ENCODE data around the gene DCLRE1A.

Gene DCLRE1A

DNA sequence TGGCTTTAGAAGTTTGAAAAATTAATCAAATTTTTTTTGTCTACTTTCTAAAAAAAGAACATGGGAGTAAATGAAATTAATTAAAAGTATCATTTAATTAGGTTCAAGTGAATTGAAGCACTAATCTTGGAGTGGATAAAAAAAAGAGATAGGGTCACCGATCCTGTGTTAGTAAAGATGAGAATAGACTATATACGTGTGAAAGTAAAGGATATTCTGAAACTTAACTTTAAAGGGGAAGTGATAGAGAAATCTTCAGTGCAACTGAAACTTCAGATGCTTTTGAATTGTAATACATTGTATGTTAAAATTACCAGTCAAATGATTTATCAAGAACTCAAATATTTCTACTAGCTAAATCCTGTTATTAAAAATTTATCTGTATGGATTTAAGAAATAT is 5.4 kb upstream of the DCLRE1A start:
- Histone ChIP-seq H3K79me2 (ENCODE audit: low read length) (peaks cover 47% of the 10 kb centered on the region), H3K4me2 (ENCODE audit: low read length) (peak overlapping the region; percentile 71), H4K20me1 (ENCODE audit: insufficient read depth, low read length) (peaks cover 12% of the 10 kb centered on the region), H3K9ac (ENCODE audit: low read length) (no peak overlapping the region), H2AFZ (ENCODE audit: low read depth, low read length) (no peak overlapping the region), H3K36me3 (replicated peaks; ENCODE audit: low read depth, low read length) (peaks cover 28% of the 10 kb centered on the region), H3K4me1 (ENCODE audit: low read length) (peaks cover 42% of the 10 kb centered on the region), H3K27ac (ENCODE audit: low read length) (no peak overlapping the region), H3K4me3 (ENCODE audit: low read length) (peak overlapping the region; percentile 44; the same call in 1 of the 2 replicates), H3K27me3 (ENCODE audit: low read depth, low read length) (no peaks in the 10 kb centered on the region), H3K9me3 (ENCODE audit: insufficient read depth, low read length) (no peaks in the 10 kb centered on the region)
- no peak for TF ChIP-seq EZH2phosphoT487 (IDR thresholded peaks at IDR 0.05; ENCODE audit: low read depth)
- no peak for TF ChIP-seq CTCF (IDR thresholded peaks at IDR 0.05; ENCODE audit: low read depth, low read length)

DNA sequence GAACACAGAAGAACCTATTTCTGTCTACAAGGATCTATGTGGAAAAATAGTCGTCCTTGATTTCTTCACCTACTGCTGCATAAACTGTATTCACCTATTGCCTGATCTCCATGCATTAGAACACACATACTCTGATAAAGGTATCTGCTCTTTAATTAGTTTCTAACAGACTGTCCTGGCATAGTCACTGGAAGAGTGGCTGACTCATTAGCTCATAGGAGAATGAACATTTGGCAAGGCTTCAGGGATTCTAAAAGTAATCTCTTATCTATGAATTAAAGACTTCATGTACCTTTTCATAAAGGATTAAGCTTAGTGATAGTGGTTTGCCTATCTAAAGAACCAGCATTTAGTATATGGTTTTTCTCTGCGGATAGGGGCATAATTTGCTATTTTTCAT is 4.7 kb upstream of the DCLRE1A start:
- no peak overlapping the region for H3K4me3 ChIP-seq (ENCODE audit: low read length)
- peaks cover 12% of the 10 kb centered on the region for H4K20me1 ChIP-seq (ENCODE audit: insufficient read depth, low read length)
- H3K27me3 ChIP-seq (ENCODE audit: low read depth, low read length) = no peaks in the 10 kb centered on the region
- H2AFZ ChIP-seq (ENCODE audit: low read depth, low read length) = no peak overlapping the region
- TF ChIP-seq EZH2phosphoT487 (IDR thresholded peaks at IDR 0.05; ENCODE audit: low read depth) (no peak), CTCF (IDR thresholded peaks at IDR 0.05; ENCODE audit: low read depth, low read length) (no peak)
- H3K36me3 ChIP-seq (replicated peaks; ENCODE audit: low read depth, low read length) = peaks cover 22% of the 10 kb centered on the region
- H3K79me2 ChIP-seq (ENCODE audit: low read length) = peaks cover 47% of the 10 kb centered on the region
- H3K9me3 ChIP-seq (ENCODE audit: insufficient read depth, low read length) = no peaks in the 10 kb centered on the region
- peaks cover 43% of the 10 kb centered on the region for H3K4me1 ChIP-seq (ENCODE audit: low read length)
- no peak overlapping the region for H3K27ac ChIP-seq (ENCODE audit: low read length)
- no peak overlapping the region for H3K9ac ChIP-seq (ENCODE audit: low read length)
- no peak overlapping the region for H3K4me2 ChIP-seq (ENCODE audit: low read length)

DNA sequence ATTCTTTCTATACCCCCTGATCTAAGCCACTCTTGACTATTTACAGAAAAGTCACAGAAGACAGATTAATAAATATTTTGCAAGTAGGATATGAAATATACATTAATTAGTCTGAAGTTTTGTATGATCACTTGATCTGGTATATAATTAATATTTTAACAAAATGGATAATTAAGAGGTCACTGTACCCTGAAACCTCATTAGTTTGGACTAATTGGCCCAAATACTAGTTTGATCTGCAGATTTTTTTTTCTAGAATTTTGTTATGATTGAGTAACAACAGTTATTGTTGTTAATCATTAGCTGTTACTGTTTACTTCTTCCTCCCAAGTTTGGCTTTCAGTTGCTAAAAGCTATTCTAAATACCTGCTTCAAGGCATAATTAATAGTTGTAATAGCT is 3.3 kb upstream of the DCLRE1A start:
- H3K4me3 ChIP-seq (ENCODE audit: low read length) = no peak overlapping the region
- peaks cover 26% of the 10 kb centered on the region for H3K36me3 ChIP-seq (replicated peaks; ENCODE audit: low read depth, low read length)
- H3K4me1 ChIP-seq (ENCODE audit: low read length) = peaks cover 56% of the 10 kb centered on the region
- no peak overlapping the region; the same call in 1 of the 2 replicates for H3K4me2 ChIP-seq (ENCODE audit: low read length)
- no peak overlapping the region for H3K9ac ChIP-seq (ENCODE audit: low read length)
- H3K27ac ChIP-seq (ENCODE audit: low read length) = no peak overlapping the region
- no peak overlapping the region for H2AFZ ChIP-seq (ENCODE audit: low read depth, low read length)
- TF ChIP-seq CTCF (IDR thresholded peaks at IDR 0.05; ENCODE audit: low read depth, low read length) (no peak), EZH2phosphoT487 (IDR thresholded peaks at IDR 0.05; ENCODE audit: low read depth) (no peak)
- H3K79me2 ChIP-seq (ENCODE audit: low read length) = peaks cover 47% of the 10 kb centered on the region
- no peaks in the 10 kb centered on the region for H3K9me3 ChIP-seq (ENCODE audit: insufficient read depth, low read length)
- H4K20me1 ChIP-seq (ENCODE audit: insufficient read depth, low read length) = peaks cover 12% of the 10 kb centered on the region
- H3K27me3 ChIP-seq (ENCODE audit: low read depth, low read length) = no peaks in the 10 kb centered on the region

GRCh38 chr10:113856563-113856962 is 2.7 kb upstream of the DCLRE1A start:
- no peak overlapping the region for H3K27ac ChIP-seq (ENCODE audit: low read length)
- H4K20me1 ChIP-seq (ENCODE audit: insufficient read depth, low read length) = peaks cover 12% of the 10 kb centered on the region
- peak overlapping the region; percentile 94 for H3K4me2 ChIP-seq (ENCODE audit: low read length)
- TF ChIP-seq EZH2phosphoT487 (IDR thresholded peaks at IDR 0.05; ENCODE audit: low read depth) (no peak), CTCF (IDR thresholded peaks at IDR 0.05; ENCODE audit: low read depth, low read length) (no peak)
- peaks cover 27% of the 10 kb centered on the region for H3K36me3 ChIP-seq (replicated peaks; ENCODE audit: low read depth, low read length)
- no peak overlapping the region for H2AFZ ChIP-seq (ENCODE audit: low read depth, low read length)
- H3K9me3 ChIP-seq (ENCODE audit: insufficient read depth, low read length) = no peaks in the 10 kb centered on the region
- peaks cover 47% of the 10 kb centered on the region for H3K79me2 ChIP-seq (ENCODE audit: low read length)
- peaks cover 61% of the 10 kb centered on the region for H3K4me1 ChIP-seq (ENCODE audit: low read length)
- peak overlapping the region; percentile 93 for H3K4me3 ChIP-seq (ENCODE audit: low read length)
- H3K9ac ChIP-seq (ENCODE audit: low read length) = no peak overlapping the region
- no peaks in the 10 kb centered on the region for H3K27me3 ChIP-seq (ENCODE audit: low read depth, low read length)

Data from OCI-LY3 (cell line).